Thyroid gland (tissue), 4 donors: ENCODE data around the gene C1orf35.

Source experiments
- CTCF ChIP-seq, 6 experiments: fragments of 200-600 bp in 3 of 6; fragments of 450-650 bp in 3 of 6; sonication (generic) in 3 of 6; IDR thresholded peaks; one replicate each; pipeline ENCODE4 v1.5.1; 2016 to 2019; ENCODE audit warnings: antibody characterized with exemption in 6 of 6, mild to moderate bottlenecking in 2 of 6, inconsistent platforms in 1 of 6, moderate library complexity in 1 of 6
- POLR2A ChIP-seq, 2 donors: fragments of 450-650 bp; IDR thresholded peaks; one replicate each; pipeline ENCODE4 v1.6.1; 2017; ENCODE audit warnings: antibody characterized with exemption in 2 of 2, mild to moderate bottlenecking in 2 of 2, moderate library complexity in 1 of 2

GRCh38 chr1:228149406-228150119 is 46.4 kb upstream of the C1orf35 start, which contains the start of gene GJC2:
- TF ChIP-seq POLR2A (IDR thresholded peaks at IDR 0.05) = no peak
- no peak for TF ChIP-seq CTCF (IDR thresholded peaks at IDR 0.05)
